Liver (tissue), 9 donors: ENCODE results near the gene UPF1. TPM values are rescaled to one million over a fixed set of nuclear protein-coding genes. Genes with fewer than 3 reads are reported as not detected.

Source experiments
- DNase-seq: peaks from one replicate; pipeline ENCODE4 v3.0.0-alpha.2; 2017; ENCODE audit warnings: low spot score
- H3K27ac ChIP-seq, 2 donors: one replicate each; pipeline ENCODE4 v1.7.0; 2013; ENCODE audit warnings: inconsistent platforms in 2 of 2, low read length in 2 of 2, control low read depth in 1 of 2, low read depth in 1 of 2, mild to moderate bottlenecking in 1 of 2
- H3K27me3 ChIP-seq, 4 donors: one replicate each; pipeline versions ENCODE4 v1.6.1 to v1.7.0; 2013; ENCODE audit warnings: low read length in 3 of 4, inconsistent platforms in 1 of 4, mild to moderate bottlenecking in 1 of 4, moderate library complexity in 1 of 4; ENCODE audit not compliant: control insufficient read depth in 4 of 4, insufficient read depth in 4 of 4
- H3K36me3 ChIP-seq, 4 donors: one replicate each; pipeline versions ENCODE4 v1.6.1 to v1.7.0; 2013; ENCODE audit warnings: low read length in 3 of 4, mild to moderate bottlenecking in 3 of 4, low read depth in 1 of 4, moderate library complexity in 1 of 4; ENCODE audit not compliant: control insufficient read depth in 4 of 4, insufficient read depth in 3 of 4
- H3K4me1 ChIP-seq, 4 donors: one replicate each; pipeline versions ENCODE4 v1.6.1 to v1.7.0; 2013; ENCODE audit warnings: low read length in 3 of 4, mild to moderate bottlenecking in 3 of 4, moderate library complexity in 1 of 4; ENCODE audit not compliant: control insufficient read depth in 4 of 4, insufficient read depth in 4 of 4
- H3K4me3 ChIP-seq, 3 donors: one replicate each; pipeline versions ENCODE4 v1.6.1 to v1.7.0; 2013; ENCODE audit warnings: low read length in 3 of 3, control low read depth in 1 of 3, low read depth in 1 of 3, mild to moderate bottlenecking in 1 of 3
- H3K9ac ChIP-seq, 2 donors: one replicate each; pipeline ENCODE4 v1.7.0; 2013; ENCODE audit warnings: low read length in 2 of 2, mild to moderate bottlenecking in 2 of 2, moderate library complexity in 2 of 2, control low read depth in 1 of 2, low read depth in 1 of 2
- H3K9me3 ChIP-seq, 4 donors: one replicate each; pipeline versions ENCODE4 v1.6.1 to v1.7.0; 2013; ENCODE audit warnings: low read length in 3 of 4; ENCODE audit not compliant: control insufficient read depth in 4 of 4
- EGR1 ChIP-seq, 2 donors: IDR thresholded peaks; 2 replicates each; pipeline ENCODE4 v1.6.1; 2016 to 2018; ENCODE audit warnings: antibody characterized with exemption in 2 of 2, low read depth in 2 of 2
- FOXA1 ChIP-seq: IDR thresholded peaks from 2 replicates; pipeline ENCODE4 v1.6.1; 2016; ENCODE audit warnings: antibody characterized with exemption
- FOXA2 ChIP-seq: IDR thresholded peaks from 2 replicates; pipeline ENCODE4 v1.6.1; 2016; ENCODE audit warnings: antibody characterized with exemption
- GABPA ChIP-seq, 2 donors: IDR thresholded peaks in 1 of 2; conservative IDR thresholded peaks in 1 of 2; 2 replicates each; pipeline ENCODE4 v1.6.1; 2016; ENCODE audit warnings: antibody characterized with exemption in 2 of 2, mild to moderate bottlenecking in 1 of 2, moderate library complexity in 1 of 2
- HNF4A ChIP-seq, 2 donors: conservative IDR thresholded peaks; 2 replicates each; pipeline ENCODE4 v1.6.1; 2016; ENCODE audit warnings: antibody characterized with exemption in 2 of 2, mild to moderate bottlenecking in 2 of 2
- HNF4G ChIP-seq: IDR thresholded peaks from 2 replicates; pipeline ENCODE4 v1.6.1; 2016; ENCODE audit warnings: antibody characterized with exemption
- NR2F2 ChIP-seq: IDR thresholded peaks from 2 replicates; pipeline ENCODE4 v1.6.1; 2016; ENCODE audit warnings: antibody characterized with exemption
- RXRA ChIP-seq, 2 donors: IDR thresholded peaks; 2 replicates each; pipeline ENCODE4 v1.6.1; 2017 to 2018; ENCODE audit warnings: antibody characterized with exemption in 2 of 2, mild to moderate bottlenecking in 1 of 2
- SP1 ChIP-seq: IDR thresholded peaks from 2 replicates; pipeline ENCODE4 v1.6.1; 2018; ENCODE audit warnings: antibody characterized with exemption, mild to moderate bottlenecking
- TAF1 ChIP-seq: conservative IDR thresholded peaks from 2 replicates; pipeline ENCODE4 v1.6.1; 2016; ENCODE audit warnings: antibody characterized with exemption, mild to moderate bottlenecking
- WGBS: extraction: QIAGEN DNeasy Blood & Tissue Kit; methylation state at CpG from one replicate; pipeline ENCODE4 v1.1.7; 2013; 5-methylcytosine and 5-hydroxymethylcytosine counted together
- polyA plus RNA-seq, 2 donors: library from polyadenylated mRNA; stranded (reverse) in 1 of 2; unstranded in 1 of 2; fragments of 200-250 nt in 1 of 2; fragments of >200 nt in 1 of 2; fragmentation: Nextera tagmentation in 1 of 2; extraction: Ambion mirVana in 1 of 2; gene quantifications; one replicate each; pipeline versions ENCODE4 v1.2.1 to v1.2.3, GENCODE V29; 2013 to 2015
- total RNA-seq, 2 donors: library from RNA; depleted of rRNA; stranded (reverse); fragments of >200 nt; gene quantifications; one replicate each; pipeline ENCODE4 v1.2.3, GENCODE V29; 2014
- TF ChIP-seq, protein P1 (sequence below): IDR thresholded peaks from 2 replicates; pipeline ENCODE4 v1.6.1; 2016; ENCODE audit warnings: antibody characterized with exemption
- TF ChIP-seq, protein P2 (sequence below): IDR thresholded peaks from 2 replicates; pipeline ENCODE4 v1.6.1; 2016; ENCODE audit warnings: antibody characterized with exemption
- TF ChIP-seq, protein P3 (sequence below): fragments of 150-350 bp; IDR thresholded peaks from 2 replicates; pipeline ENCODE4 v1.5.1; 2017; ENCODE audit warnings: improper control_type of control experiment, low read depth, low read length; ENCODE audit not compliant: missing input control
- TF ChIP-seq, protein P4 (sequence below): IDR thresholded peaks from 2 replicates; pipeline ENCODE4 v1.6.1; 2016; ENCODE audit warnings: antibody characterized with exemption
- donor health status: healthy.
- donor health status: healthy.
- donor health status: healthy.
- donor health status: healthy.
- donor health status: healthy.

Gene UPF1
- total and polyA plus RNA-seq, 4 donors: 5.7 to 51.0 (median 35.2) TPM

DNA sequence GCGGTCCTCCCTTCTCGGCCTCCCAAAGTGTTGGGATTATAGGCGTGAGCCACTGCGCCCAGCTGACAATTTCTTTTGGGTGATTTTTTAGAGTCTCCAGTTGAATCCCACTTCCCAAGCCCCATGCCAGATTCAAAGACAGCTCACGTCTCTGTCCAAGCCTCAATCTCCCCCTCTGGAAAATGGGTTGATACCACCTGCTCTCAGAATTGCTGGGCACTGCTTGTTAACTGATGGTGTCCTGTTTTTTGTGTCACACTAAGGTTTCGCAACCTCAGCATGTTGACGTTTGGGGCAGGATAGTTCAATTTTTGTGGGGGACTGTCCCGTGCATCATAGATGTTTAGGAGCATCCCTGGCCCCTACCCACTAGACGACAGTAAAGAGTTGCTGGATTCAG is 14.2 kb upstream of the UPF1 start:
- 73% methylated on average over 9 of the region's 9 CpGs for WGBS
- no peak overlapping the region for H3K27ac ChIP-seq
- no peak overlapping the region for H3K4me3 ChIP-seq
- H3K9me3 ChIP-seq: no peaks in the 10 kb centered on the region
- no peak overlapping the region for H3K9ac ChIP-seq
- H3K4me1 ChIP-seq: no peaks in the 10 kb centered on the region
- no peak for TF ChIP-seq FOXA2
- no peak for TF ChIP-seq FOXA1
- no peak for TF ChIP-seq HNF4G
- no peak for DNase-seq
- no peaks in the 10 kb centered on the region for H3K36me3 ChIP-seq
- no peaks in the 10 kb centered on the region for H3K27me3 ChIP-seq

DNA sequence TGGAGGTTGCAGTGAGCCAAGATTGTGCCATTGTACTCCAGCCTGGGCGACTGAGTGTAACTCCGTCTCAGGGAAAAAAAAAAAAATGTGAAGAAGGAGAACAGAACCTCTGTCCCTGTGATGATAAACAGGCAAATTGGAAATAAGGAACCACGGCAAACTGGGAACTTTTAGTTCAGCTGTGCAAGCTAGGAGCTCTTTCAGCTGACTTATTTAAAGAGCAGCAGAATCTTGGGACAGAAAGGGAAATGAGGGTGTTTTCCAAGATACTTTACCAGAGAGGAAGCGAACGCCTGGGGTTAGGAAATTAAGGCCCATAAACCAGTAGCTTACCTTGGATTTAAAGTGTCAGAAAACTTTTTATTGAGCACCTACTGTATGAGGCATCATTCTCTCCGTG is 3.0 kb upstream of the UPF1 start:
- no peaks in the 10 kb centered on the region for H3K9me3 ChIP-seq
- no peak overlapping the region for H3K27ac ChIP-seq
- H3K36me3 ChIP-seq: no peaks in the 10 kb centered on the region
- no peaks in the 10 kb centered on the region for H3K27me3 ChIP-seq
- H3K4me1 ChIP-seq: peaks cover 3 to 16% (median 7%) of the 10 kb centered on the region in 4 donors
- DNase-seq: no peak
- no peak overlapping the region for H3K9ac ChIP-seq
- TF ChIP-seq NR2F2: no peak
- TF ChIP-seq HNF4A (conservative IDR thresholded peaks at IDR 0.05): no peak
- no peak for TF ChIP-seq EGR1 (IDR thresholded peaks at IDR 0.05; ENCODE audit: low read depth in 2 of 2)
- TF ChIP-seq GABPA (IDR thresholded peaks at IDR 0.05 in 1 of 2, conservative IDR thresholded peaks at IDR 0.05 in 1 of 2): no peak
- no peak for TF ChIP-seq FOXA2
- TF ChIP-seq, protein P1, sequence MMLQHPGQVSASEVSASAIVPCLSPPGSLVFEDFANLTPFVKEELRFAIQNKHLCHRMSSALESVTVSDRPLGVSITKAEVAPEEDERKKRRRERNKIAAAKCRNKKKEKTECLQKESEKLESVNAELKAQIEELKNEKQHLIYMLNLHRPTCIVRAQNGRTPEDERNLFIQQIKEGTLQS: no peak
- no peak for TF ChIP-seq RXRA (IDR thresholded peaks at IDR 0.05)
- no peak for TF ChIP-seq TAF1
- no peak for TF ChIP-seq SP1
- TF ChIP-seq FOXA1: no peak
- 65% methylated on average over 6 of the region's 6 CpGs for WGBS
- H3K4me3 ChIP-seq: no peak overlapping the region

DNA sequence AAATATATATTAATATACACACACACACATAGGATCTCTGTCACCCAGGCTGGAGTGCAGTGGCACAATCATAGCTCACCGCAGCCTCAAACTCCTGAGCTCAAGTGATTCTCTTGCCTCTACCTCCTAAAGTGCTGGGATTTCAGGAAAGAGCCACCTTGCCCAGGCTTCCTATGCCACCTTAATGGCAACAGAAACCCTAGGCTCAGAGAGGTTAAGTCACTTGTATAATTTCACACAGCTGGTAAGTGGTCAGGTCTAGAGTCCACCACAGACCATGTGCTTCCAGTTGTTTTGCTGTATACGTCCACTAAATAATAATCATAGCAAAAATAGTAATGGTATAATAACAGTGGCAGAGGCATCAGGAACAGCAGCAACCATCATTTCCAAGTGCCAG is 1.3 kb upstream of the UPF1 start:
- H3K9me3 ChIP-seq: no peaks in the 10 kb centered on the region
- H3K4me3 ChIP-seq: no peak overlapping the region
- H3K9ac ChIP-seq: no peak overlapping the region
- H3K4me1 ChIP-seq: peaks cover 12 to 32% (median 19%) of the 10 kb centered on the region in 4 donors
- TF ChIP-seq NR2F2: no peak
- TF ChIP-seq EGR1 (IDR thresholded peaks at IDR 0.05; ENCODE audit: low read depth in 2 of 2): no peak
- TF ChIP-seq, protein P2, sequence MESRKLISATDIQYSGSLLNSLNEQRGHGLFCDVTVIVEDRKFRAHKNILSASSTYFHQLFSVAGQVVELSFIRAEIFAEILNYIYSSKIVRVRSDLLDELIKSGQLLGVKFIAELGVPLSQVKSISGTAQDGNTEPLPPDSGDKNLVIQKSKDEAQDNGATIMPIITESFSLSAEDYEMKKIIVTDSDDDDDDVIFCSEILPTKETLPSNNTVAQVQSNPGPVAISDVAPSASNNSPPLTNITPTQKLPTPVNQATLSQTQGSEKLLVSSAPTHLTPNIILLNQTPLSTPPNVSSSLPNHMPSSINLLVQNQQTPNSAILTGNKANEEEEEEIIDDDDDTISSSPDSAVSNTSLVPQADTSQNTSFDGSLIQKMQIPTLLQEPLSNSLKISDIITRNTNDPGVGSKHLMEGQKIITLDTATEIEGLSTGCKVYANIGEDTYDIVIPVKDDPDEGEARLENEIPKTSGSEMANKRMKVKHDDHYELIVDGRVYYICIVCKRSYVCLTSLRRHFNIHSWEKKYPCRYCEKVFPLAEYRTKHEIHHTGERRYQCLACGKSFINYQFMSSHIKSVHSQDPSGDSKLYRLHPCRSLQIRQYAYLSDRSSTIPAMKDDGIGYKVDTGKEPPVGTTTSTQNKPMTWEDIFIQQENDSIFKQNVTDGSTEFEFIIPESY: no peak
- TF ChIP-seq, protein P3, sequence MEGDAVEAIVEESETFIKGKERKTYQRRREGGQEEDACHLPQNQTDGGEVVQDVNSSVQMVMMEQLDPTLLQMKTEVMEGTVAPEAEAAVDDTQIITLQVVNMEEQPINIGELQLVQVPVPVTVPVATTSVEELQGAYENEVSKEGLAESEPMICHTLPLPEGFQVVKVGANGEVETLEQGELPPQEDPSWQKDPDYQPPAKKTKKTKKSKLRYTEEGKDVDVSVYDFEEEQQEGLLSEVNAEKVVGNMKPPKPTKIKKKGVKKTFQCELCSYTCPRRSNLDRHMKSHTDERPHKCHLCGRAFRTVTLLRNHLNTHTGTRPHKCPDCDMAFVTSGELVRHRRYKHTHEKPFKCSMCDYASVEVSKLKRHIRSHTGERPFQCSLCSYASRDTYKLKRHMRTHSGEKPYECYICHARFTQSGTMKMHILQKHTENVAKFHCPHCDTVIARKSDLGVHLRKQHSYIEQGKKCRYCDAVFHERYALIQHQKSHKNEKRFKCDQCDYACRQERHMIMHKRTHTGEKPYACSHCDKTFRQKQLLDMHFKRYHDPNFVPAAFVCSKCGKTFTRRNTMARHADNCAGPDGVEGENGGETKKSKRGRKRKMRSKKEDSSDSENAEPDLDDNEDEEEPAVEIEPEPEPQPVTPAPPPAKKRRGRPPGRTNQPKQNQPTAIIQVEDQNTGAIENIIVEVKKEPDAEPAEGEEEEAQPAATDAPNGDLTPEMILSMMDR: no peak
- TF ChIP-seq, protein P1: no peak
- TF ChIP-seq, protein P4, sequence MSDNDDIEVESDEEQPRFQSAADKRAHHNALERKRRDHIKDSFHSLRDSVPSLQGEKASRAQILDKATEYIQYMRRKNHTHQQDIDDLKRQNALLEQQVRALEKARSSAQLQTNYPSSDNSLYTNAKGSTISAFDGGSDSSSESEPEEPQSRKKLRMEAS: no peak
- no peaks in the 10 kb centered on the region for H3K36me3 ChIP-seq
- H3K27me3 ChIP-seq: no peaks in the 10 kb centered on the region
- no peak for DNase-seq
- 90% methylated on average over 2 of the region's 2 CpGs for WGBS
- no peak overlapping the region for H3K27ac ChIP-seq
